ENCODE results near the gene ARIH2.
A peak's percentile ranks its signal among the peaks of the same experiment; 100 is the strongest.

ARIH2 gene

GRCh38 chr3:48974076-48974864 lies 55.6 kb downstream of the ARIH2 start:
- DNase-seq (ENCODE audit: low read depth in 2 of 2) = no peak

GRCh38 chr3:48979451-48979850 lies 60.8 kb downstream of the ARIH2 start:
- DNase-seq (ENCODE audit: low read depth in 2 of 2) = no peak

DNA sequence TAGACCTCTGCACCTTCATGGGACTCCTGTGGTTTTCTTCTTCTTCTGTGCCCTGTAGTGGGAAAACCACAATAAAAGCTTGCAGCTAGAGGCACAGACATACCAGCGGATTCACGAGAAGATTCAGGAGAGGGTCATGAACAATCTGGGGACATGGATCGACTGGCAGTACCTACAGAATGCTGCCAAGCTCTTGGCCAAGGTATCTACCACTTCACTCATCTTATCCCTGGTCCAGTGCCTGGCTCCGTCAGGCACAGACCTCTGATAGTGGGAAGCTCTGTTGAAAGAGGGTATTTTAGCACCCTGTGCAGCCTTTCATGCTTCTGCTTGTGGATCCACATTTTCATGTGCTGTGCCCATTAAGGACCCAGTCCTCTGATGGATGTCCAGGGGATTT lies 61.7 kb downstream of the ARIH2 start:
- no peak for DNase-seq (ENCODE audit: low read depth in 2 of 2)

DNA sequence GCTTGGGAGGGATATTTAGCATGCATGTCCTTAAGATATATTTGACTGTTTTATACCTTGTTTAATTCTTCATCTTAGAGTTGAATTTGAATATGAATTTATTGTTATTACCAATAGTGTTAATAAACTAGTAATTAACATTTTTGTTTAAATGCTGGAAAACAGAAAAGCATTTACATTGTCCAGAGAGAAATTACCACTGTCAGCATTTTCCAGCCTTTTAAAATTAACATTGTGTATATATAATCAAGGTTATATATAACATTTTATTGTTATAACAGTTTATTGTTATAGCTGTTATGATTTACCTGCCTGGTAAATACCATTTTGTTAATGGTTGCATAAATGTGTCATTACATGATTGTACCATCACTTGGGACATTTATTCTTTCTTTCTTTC lies 63.4 kb downstream of the ARIH2 start:
- no peak for DNase-seq (ENCODE audit: low read depth in 2 of 2)

DNA sequence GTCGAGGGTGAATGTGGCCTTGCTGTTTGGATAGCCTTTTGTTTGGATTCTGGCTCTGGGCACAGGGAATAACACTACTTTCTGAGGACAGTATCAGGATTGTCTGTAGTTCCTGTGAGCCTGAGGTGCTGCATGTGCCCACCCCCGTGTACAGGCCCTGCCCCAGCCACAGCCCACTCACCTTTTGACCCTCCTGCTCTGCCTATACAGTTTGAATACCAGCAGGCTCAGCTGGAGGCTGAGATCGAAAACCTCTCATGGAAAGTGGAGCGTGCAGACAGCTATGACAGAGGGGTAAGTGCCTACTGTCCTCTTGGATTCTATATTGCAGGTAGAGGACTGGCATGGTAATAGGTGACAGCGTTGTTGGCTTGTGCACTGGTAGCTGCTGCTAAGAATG lies 64.0 kb downstream of the ARIH2 start:
- no peak for DNase-seq (ENCODE audit: low read depth in 2 of 2)

GRCh38 chr3:48983096-48983495 lies 64.5 kb downstream of the ARIH2 start:
- no peak for DNase-seq (ENCODE audit: low read depth in 2 of 2)

GRCh38 chr3:48984663-48985062 lies 66.0 kb downstream of the ARIH2 start:
- no peak for DNase-seq (ENCODE audit: low read depth in 2 of 2)

GRCh38 chr3:48985831-48986376 lies 67.3 kb downstream of the ARIH2 start:
- no peak for DNase-seq (ENCODE audit: low read depth in 2 of 2)

GRCh38 chr3:48989126-48989795 lies 70.6 kb downstream of the ARIH2 start:
- DNase-seq (ENCODE audit: low read depth in 2 of 2) = no peak

DNA sequence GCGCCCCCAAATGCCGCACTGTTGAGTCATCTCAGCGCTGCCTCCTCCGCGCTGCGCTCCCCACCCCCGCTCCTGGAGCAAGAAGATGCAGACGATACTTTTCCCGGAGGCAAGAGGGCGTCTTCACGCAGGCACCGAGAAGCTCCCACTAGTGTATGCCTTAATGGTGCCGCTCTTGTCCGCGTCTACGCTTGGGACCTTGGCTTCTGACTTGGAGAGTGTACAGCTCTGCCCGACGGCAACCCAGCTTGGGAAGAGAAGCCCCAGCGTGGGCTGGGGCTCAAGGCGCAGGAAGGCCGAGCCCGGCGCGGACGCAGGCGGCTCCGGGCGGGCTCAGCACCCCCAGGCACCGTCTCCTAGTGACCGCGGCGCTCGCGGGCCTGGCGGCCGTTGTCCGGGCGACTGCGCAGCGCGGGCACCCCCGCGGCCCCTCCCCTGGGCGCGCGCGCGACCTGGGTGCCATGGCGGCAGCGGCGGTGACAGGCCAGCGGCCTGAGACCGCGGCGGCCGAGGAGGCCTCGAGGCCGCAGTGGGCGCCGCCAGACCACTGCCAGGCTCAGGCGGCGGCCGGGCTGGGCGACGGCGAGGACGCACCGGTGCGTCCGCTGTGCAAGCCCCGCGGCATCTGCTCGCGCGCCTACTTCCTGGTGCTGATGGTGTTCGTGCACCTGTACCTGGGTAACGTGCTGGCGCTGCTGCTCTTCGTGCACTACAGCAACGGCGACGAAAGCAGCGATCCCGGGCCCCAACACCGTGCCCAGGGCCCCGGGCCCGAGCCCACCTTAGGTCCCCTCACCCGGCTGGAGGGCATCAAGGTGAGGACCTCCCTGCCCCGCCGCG lies 71.4 kb downstream of the ARIH2 start, which contains the start of gene P4HTM:
P4HTM (plus strand) TSS at position 446 of the 840 bp plus-strand sequence; CDS start at position 462, 16 bp downstream.
- DNase-seq (ENCODE audit: low read depth in 2 of 2) = peak; percentile 68 to 79

DNA sequence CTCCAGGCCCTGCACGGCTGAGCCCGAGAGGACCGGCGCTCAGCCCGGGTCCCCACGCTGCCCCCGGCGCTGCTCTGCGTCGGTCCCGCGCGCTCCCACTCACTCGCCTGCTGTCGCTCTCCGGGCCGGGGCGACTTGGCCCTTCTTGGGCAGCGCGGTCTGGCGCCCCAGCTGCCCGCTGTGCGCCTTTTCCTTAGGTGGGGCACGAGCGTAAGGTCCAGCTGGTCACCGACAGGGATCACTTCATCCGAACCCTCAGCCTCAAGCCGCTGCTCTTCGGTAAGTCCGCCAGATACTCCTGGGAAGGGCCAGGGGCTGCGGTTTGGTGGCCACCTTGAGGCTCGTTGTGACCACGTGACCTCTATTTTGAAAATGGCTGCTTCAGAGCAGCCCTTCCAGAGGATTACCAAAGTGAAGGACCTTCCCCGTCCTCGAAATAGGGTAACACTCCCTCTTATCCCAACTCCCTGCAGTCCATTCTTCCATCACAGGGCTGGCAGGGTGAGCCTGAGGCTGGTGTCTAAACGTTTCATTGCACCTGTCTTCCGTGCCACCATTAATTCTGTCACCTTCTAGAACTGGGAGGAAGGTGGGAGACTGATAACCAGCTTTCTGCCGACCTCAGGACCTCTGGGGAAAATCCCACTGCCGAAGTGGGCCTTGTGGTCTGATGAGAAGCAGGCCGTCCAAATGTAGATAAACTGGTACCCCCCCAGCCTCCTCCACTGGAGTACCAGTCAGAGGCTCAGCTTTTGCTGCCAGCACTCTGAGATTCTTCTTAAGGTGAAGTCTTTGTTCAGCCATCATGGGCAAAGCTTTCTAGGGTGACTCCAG lies 72.2 kb downstream of the ARIH2 start:
- DNase-seq (ENCODE audit: low read depth in 2 of 2) = no peak

DNA sequence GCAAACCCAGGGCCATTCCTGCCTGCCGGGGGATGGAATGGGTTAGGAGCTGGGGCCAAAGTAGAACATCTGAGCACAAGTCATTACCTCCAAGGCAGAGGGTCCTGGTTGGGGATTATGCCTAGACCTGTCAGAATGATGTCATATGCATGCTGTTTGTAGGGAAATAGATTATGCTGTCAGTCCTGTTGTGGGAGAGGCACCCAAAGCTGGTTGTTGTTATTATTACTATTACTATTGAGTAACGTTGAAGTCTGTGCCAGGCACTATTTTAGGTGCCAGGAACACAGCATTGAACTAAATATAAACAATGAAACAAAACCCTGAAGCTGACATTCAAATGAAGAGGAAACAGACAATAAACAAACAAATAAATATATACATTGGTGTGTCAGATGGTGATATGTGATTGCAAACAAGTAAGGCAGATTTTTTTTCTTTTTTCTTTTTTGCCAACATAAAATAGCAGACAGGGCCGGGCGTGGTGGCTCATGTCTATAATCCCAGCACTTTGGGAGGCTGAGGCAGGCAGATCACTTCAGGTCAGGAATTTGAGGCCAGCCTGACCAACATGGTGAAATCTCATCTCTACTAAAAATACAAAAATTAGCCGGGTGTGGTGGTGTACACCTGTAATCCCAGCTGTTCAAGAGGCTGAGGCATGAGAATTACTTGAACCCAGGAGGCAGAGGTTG lies 73.4 kb downstream of the ARIH2 start:
- DNase-seq (ENCODE audit: low read depth in 2 of 2) = no peak

GRCh38 chr3:48993834-48994233 lies 75.2 kb downstream of the ARIH2 start:
- no peak for DNase-seq (ENCODE audit: low read depth in 2 of 2)

DNA sequence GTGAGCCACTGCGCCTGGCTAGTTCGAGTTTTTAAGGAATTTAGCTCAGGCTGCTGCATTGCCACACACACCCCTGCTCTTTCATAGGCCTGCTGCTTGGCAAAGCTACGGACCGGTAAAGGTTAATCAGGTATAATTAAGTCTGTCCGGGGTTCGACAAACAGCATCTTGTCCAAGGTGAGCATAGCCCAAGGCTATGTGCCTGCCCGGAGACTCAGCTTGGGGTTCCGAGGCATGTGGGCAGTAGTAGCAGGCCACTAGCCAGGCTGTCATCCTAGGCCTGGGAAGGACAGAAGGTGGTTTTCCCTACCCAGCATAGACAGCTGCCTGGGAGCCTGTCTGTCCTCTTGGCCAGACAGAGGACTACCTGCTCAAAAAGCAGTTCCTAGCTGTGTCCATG lies 78.0 kb downstream of the ARIH2 start:
- DNase-seq (ENCODE audit: low read depth in 2 of 2) = no peak

GRCh38 chr3:48997102-48997635 lies 78.5 kb downstream of the ARIH2 start:
- DNase-seq (ENCODE audit: low read depth in 2 of 2) = no peak

DNA sequence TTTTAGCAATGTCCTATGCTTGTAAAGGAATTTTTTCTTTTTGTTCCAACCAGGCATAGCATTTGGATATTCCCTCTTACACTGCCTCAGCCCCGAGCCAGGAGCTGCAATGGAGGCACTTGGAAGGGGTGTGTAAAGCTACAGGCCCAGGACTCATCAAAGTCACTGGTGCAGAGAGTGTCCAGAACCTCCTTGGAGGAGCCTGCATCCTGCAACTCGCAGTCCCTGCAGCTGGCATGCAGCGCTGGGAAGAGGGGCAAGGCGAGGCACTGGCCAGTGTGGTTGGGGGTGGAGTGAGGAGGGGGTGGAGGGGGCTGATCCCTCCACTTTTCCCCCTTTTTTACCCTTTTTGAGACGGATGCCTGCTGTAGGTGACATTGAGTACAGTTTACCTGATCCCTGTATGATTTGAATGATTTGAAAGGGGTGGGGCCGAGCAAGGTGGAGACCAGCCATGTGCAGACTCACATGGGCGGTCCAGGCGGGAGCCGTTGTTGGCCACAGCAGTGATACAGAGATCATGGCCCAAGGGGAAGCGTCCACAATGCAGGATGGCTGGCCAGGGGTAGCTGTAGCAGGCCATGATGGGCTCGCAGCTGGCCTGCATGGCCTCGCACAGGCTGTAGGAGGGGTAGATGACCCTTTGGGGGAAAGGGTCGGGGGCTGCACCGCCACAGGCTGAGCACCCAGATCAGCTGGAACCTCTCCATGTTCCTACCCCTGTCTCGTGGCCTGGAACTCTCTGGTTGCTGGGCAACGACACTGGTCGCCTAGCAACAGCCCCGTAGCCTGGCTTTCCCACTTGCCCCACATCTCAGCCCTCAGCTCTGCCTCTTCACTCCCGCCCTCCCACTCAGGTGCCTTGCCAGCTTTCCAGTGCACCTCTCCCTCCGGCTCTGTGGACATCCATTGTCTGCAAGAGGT lies 79.3 kb downstream of the ARIH2 start:
- no peak for DNase-seq (ENCODE audit: low read depth in 2 of 2)

GRCh38 chr3:48999085-48999858 lies 80.6 kb downstream of the ARIH2 start:
- DNase-seq (ENCODE audit: low read depth in 2 of 2) = no peak

DNA sequence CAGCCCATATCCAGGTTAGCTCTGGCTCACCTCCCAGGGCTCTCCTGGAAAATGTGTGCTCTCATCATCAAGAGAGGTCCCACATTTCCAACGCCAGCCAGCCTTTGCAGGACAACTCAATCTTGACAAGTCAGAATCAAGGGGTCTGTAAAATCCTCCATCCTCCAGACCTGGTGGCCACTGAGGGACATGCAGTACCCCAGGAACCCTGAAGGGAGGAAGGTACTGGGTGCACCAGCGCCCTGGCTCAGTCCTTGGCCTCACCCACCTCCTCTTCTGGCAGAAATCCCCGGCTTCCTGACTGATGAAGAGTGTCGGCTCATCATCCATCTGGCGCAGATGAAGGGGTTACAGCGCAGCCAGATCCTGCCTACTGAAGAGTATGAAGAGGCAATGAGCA lies 82.5 kb downstream of the ARIH2 start:
- no peak for DNase-seq (ENCODE audit: low read depth in 2 of 2)
